Measurements from ENCODE around the gene TRABD. TPM values are rescaled to one million over a fixed set of nuclear protein-coding genes. Genes with fewer than 3 reads are reported as not detected.

TRABD gene
- total and polyA plus RNA-seq, 7 donors = 14.2 to 88.1 (median 21.4) TPM

GRCh38 chr22:50175191-50175461 is 10.6 kb upstream of the TRABD start:
- 84 to 91% methylated on average over 6 of the region's 6 CpGs for WGBS, 2 donors
- H3K4me3 ChIP-seq = no peak overlapping the region
- no peaks in the 10 kb centered on the region for H3K36me3 ChIP-seq
- intact Hi-C loops (cut with DNase I) = no loop called here
- H3K27ac ChIP-seq = no peak overlapping the region
- no peak for TF ChIP-seq EP300 (IDR thresholded peaks at IDR 0.05)
- TF ChIP-seq POLR2A (IDR thresholded peaks at IDR 0.05) = no peak
- no peak for TF ChIP-seq POLR2AphosphoS5 (IDR thresholded peaks at IDR 0.05)
- no peak for TF ChIP-seq CTCF (IDR thresholded peaks at IDR 0.05)
- H3K27me3 ChIP-seq = peaks cover 29 to 74% (median 37%) of the 10 kb centered on the region in 3 donors
- DNase-seq = no peak
- H3K4me1 ChIP-seq = peaks cover 0 to 13% (median 5%) of the 10 kb centered on the region in 4 donors
- H3K9me3 ChIP-seq = no peaks in the 10 kb centered on the region

- no peak overlapping the region for H3K4me3 ChIP-seq
- H3K36me3 ChIP-seq = no peaks in the 10 kb centered on the region
- H3K9me3 ChIP-seq = no peaks in the 10 kb centered on the region
- peak; percentile 57 for DNase-seq
- no peak overlapping the region for H3K27ac ChIP-seq
- intact Hi-C loops (cut with DNase I) = no loop called here
- no peak for TF ChIP-seq CTCF (IDR thresholded peaks at IDR 0.05)
- TF ChIP-seq POLR2AphosphoS5 (IDR thresholded peaks at IDR 0.05) = no peak
- no peak for TF ChIP-seq EP300 (IDR thresholded peaks at IDR 0.05)
- TF ChIP-seq POLR2A (IDR thresholded peaks at IDR 0.05) = no peak
- 72 to 75% methylated on average over 27 of the region's 27 CpGs for WGBS, 2 donors
- H3K27me3 ChIP-seq = peaks cover 23 to 73% (median 31%) of the 10 kb centered on the region in 3 donors
- peaks cover 0 to 7% (median under 1%) of the 10 kb centered on the region in 4 donors for H3K4me1 ChIP-seq
Measured at GRCh38 chr22:50175921-50176849, 9.5 kb upstream of the TRABD start.

GRCh38 chr22:50176850-50177536 is 8.7 kb upstream of the TRABD start:
- Histone ChIP-seq H3K4me1 (peaks cover 0 to 6% (median 0%) of the 10 kb centered on the region in 4 donors), H3K27ac (no peak overlapping the region), H3K9me3 (no peaks in the 10 kb centered on the region), H3K4me3 (no peak overlapping the region), H3K36me3 (no peaks in the 10 kb centered on the region), H3K27me3 (peaks cover 19 to 65% (median 24%) of the 10 kb centered on the region in 3 donors)
- intact Hi-C loops (cut with DNase I) = no loop called here
- TF ChIP-seq EP300 (IDR thresholded peaks at IDR 0.05) = no peak
- TF ChIP-seq POLR2AphosphoS5 (IDR thresholded peaks at IDR 0.05) = no peak
- TF ChIP-seq CTCF (IDR thresholded peaks at IDR 0.05) = no peak
- no peak for TF ChIP-seq POLR2A (IDR thresholded peaks at IDR 0.05)
- DNase-seq = peak; percentile 59
- 96 to 97% methylated on average over 76 of the region's 76 CpGs for WGBS, 2 donors

- H3K9me3 ChIP-seq = no peaks in the 10 kb centered on the region
- no peak overlapping the region for H3K4me3 ChIP-seq
- 67 to 73% methylated on average over 98 of the region's 98 CpGs for WGBS, 2 donors
- no peaks in the 10 kb centered on the region for H3K36me3 ChIP-seq
- TF ChIP-seq POLR2AphosphoS5 (IDR thresholded peaks at IDR 0.05) = no peak
- TF ChIP-seq POLR2A (IDR thresholded peaks at IDR 0.05) = no peak
- no peak for TF ChIP-seq CTCF (IDR thresholded peaks at IDR 0.05)
- no peak for TF ChIP-seq EP300 (IDR thresholded peaks at IDR 0.05)
- peak; percentile 56 for DNase-seq
- H3K4me1 ChIP-seq = peaks cover 0 to 6% (median 0%) of the 10 kb centered on the region in 4 donors
- H3K27me3 ChIP-seq = peaks cover 19 to 62% (median 24%) of the 10 kb centered on the region in 3 donors
- H3K27ac ChIP-seq = no peak overlapping the region
- intact Hi-C loops (cut with DNase I) = no loop called here
Measured at GRCh38 chr22:50177537-50178470, 7.9 kb upstream of the TRABD start.

All from sigmoid colon (tissue), 7 donors.